ENCODE results near the gene SYNGAP1.

Gene SYNGAP1

GRCh38 chr6:33405386-33405940 is 14.4 kb upstream of the SYNGAP1 start:
- DNase-seq: no peak

DNA sequence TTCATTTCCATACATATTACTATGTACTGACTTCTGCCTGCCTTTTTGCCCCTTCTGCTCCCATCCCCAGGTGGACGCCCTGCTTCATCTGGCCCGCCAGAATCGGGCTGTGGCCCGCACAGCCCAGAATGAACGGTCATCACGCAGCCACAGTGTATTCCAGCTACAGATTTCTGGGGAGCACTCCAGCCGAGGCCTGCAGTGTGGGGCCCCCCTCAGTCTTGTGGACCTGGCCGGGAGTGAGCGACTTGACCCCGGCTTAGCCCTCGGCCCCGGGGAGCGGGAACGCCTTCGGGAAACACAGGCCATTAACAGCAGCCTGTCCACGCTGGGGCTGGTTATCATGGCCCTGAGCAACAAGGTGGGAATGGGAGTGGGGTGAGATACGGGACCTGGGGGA is 13.7 kb upstream of the SYNGAP1 start:
- no peak for DNase-seq

DNA sequence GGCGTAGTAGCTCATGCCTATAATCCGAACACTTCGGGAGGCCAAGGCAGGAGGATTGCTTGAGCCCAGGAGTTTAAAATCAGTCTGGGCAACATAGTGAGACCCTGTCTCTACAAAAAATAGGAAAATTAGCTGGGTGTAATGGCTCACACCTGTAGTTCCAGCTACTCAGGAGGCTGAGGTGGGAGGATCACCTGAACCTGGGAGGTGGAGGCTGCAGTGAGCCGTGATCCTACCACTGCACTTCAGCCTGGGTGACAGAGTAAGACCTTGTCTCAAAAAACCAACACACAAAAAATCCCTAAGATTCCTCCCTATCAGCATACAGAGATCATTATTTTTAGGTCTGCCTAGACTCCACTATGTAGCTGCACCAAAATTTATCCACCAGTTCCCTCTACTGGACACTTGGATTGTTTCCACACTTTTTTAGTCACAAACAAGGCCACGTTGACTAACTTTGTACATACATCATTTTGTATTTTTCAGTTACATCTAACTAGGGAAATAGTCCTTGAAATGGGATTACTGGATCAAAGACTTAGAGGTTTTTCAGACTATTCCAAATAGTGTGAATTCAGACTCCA is 12.6 kb upstream of the SYNGAP1 start:
- no peak for DNase-seq

- DNase-seq: peak; percentile 97
Observed at GRCh38 chr6:33410050-33410710, 9.7 kb upstream of the SYNGAP1 start.

DNA sequence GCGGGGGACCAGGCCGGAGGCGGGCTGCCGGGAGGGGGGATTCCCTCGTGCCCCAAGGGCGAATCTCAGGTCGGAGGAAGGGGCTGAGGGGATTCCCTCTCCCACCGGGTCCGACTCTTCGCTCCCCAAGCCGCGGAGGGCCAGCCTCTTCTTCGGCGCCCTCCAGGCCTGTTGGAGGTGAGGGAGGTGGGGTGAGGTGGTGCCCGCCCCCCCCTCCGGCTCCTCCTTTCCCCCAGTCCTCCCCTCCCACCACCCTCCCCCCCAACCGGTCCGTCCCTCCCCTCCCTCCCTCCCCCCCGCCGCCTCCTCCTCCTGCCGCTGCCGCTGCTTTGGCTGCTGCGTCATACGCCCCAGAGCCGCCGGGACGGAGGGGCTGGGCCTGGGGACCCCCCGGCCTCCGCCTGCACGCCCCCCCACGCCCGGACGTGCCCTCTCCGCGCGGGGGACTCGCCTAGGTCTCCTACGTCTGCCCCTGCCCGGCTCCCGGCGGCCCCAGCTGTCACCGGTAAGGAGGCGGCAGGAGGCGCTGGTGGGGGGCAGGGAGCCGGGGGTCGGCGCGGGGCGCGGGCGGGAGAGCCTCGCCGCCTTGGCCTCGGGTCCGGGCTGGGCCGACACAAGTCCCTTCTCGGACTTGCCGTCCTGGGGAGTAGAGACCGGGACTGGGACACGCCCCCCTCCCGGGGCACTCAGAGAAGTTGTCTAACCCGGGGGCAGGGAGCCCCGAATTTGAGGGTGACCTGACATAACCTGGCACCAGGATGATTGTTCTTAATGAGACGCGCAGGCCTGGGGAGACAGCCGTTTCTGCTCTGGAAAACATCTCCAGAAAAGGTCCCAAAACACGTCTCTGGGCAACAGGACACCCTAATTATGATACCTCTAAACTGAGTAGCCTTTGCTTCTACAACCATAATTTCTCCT is 8.9 kb upstream of the SYNGAP1 start, which contains the start of gene PHF1:
PHF1 (plus strand) TSS at position 304 of the 921 bp plus-strand sequence. CDS start 1,250 bp downstream, outside the sequence.
- no peak for DNase-seq

DNA sequence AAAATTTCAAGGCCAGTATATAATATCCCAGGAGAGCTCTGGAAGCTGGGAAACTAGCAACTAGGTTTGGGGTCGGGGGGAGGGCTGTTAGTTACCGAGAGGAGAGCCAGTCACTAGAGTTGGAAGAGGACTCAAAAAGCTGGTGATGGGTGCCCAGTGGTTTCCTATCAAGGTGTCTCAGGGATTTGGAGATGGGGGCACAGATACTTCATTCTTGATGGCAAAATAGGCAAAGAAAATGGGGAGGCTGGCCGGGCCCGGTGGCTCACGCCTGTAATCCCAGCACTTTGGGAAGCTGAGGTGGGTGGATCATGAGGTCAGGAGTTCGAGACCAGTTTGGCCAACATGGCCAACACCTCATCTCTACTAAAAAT is 8.2 kb upstream of the SYNGAP1 start:
- no peak for DNase-seq

- DNase-seq: no peak
Observed at GRCh38 chr6:33412140-33413009, 7.5 kb upstream of the SYNGAP1 start.

- no peak for DNase-seq
Observed at GRCh38 chr6:33413241-33414120, 6.4 kb upstream of the SYNGAP1 start.

DNA sequence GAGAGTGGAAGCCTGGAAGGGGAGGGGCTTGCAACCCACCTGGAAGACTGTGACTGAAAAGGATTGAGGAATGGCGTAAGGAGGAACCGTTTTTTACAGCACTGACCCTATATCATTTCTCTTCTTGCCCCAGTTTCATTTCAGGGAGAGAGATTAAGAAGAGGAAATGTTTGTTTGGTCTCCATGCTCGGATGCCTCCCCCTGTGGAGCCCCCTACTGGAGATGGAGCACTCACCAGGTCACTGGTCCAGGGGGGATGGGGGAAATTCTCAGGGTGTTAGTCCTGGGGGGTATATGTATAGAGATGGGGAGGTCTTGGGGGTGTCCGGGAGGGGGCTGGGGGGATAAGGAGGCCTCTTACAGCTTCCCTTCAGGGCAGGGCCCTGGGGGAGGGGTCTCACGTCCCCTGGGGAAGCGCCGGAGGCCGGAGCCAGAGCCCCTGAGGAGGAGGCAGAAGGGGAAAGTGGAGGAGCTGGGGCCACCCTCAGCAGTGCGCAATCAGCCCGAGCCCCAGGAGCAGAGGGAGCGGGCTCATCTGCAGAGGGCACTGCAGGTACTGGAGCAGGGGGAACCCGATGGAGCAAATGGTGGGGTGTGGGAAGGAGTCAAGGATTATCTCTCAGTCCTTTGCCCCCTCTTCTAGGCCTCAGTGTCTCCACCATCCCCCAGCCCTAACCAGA is 5.1 kb upstream of the SYNGAP1 start:
- no peak for DNase-seq

- DNase-seq: no peak
Observed at GRCh38 chr6:33415831-33416230, 4.0 kb upstream of the SYNGAP1 start.

DNA sequence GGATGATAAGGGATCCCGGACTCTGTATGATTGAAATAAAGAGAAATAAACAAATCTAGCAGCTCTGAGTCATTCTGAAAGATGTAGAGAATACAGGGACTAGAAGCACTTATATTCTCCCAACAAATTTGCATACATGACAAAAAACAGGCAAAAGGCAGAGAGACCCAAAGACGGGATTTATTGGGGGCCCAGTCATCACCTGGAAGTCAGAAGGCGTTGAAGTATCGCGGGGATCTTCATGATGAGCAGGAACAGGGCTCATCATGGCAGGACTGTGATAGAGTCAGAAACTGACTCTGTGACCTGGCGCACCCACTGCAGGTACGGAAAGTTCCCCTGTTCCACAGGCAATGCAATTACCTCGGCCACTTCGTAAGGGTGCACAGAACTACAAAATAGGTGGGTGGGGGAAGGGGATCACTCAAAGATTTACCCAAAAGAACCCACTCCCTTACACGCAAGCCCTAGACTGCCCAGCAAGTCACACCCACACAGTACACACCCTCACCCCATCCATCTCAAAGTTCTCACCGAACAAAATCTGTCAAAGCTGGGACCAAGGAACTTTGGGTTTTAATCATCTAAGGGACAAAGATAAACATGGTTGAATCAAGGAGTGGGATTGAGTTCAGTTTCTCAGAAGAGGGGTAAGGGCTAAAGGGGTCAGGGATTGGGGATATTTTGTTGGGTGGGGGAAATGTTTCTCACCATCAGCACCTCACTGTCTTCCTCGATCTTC is 3.3 kb upstream of the SYNGAP1 start:
- no peak for DNase-seq

DNA sequence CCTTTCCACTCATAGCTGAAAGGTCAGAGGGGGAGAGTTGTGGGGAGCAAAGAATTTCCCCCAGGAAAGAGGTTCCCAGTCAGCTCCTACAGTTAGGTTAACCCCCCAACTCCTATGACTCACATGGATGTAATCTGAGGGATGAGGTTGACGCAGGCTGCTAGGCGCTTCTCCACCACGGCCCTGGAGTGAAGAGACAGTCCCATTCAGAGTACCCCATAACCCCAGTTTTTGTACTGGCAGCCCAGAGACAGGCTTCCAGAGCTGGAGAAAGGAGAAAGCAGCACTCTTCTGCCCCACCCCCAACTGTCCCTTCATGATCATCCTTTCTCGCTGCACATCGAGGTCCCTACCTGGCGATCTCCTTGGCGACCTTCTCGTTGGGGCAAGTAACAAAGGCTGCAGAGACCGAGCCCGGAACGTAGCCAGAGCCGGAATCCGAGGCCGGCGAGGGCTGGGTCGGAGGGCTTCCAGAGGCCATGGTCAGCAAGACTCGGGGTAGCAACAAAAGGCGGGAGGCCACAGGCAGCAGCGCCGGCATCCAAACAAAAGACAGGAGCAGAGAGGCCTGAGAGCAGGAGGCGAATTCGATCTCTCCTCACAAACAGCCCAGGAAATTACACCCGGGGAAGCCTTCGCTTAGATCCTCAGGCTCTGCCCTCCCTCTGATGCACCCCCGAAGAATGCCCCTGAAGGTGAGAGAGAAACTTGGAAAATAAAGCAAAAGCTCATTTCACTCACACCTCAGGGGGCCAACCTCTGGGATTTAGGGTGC is 2.5 kb upstream of the SYNGAP1 start:
- DNase-seq: no peak

DNA sequence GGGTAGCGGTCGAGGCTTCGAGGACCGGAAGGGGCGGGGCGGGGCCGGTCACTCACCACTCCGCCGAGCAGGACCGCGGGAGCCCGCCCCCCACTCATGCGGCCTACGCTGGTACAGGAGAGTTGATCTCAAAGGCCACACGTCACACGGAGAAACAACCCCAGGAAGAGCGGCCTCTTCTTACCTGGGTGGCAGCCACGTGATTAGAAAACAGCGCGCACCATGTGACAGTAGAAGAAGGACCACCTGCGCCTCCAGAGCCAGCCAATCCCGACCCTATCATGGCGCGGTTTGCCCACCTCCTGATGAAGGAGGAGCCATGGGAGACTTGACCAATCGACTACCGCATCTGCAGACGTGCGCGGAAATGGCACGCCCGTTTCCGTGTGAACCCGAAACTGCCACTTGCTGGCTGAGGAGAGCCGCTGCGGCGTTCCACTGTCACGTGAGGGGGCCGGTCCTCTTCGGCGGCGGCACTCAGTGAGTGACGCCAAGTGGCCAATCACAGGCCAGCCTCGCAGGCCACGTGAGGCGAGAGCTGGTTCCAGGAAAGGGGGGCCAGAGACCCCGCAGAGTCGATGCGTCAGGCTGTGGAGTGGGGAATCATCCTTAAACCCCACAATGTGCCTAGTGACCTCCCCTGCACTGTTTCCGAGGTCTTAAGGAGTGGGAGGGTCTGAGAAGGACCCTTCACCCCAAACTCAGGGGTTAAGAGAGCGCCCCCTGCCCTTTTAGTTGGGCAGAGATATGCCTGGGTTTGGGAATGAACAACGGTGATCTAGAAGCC is 1.8 kb upstream of the SYNGAP1 start, which contains the start of gene CUTA:
CUTA (minus strand) TSS at position 205 of the 787 bp plus-strand sequence; CDS start at position 98, 107 bp downstream.
- peak; percentile 99 for DNase-seq

GRCh38 chr6:33418690-33419291 is 1.1 kb upstream of the SYNGAP1 start:
- DNase-seq: no peak

- no peak for DNase-seq
Observed at GRCh38 chr6:33420491-33421343, 852 bp downstream of the SYNGAP1 start.

- DNase-seq: no peak
Observed at GRCh38 chr6:33421344-33421643, 1.4 kb downstream of the SYNGAP1 start.

- DNase-seq: no peak
Observed at GRCh38 chr6:33423777-33424176, 3.9 kb downstream of the SYNGAP1 start.

Measured in activated CD4-positive, alpha-beta T cell treated with anti-CD3 and anti-CD28 coated beads for 1 hour (primary cell).